CD8-positive, alpha-beta memory T cell (primary cell): Measurements from ENCODE around the gene CBFA2T2. TPM values are rescaled to one million over a fixed set of nuclear protein-coding genes. Genes with fewer than 3 reads are reported as not detected.
"Not testable (repeated sequence)": the region's sequence is repeated elsewhere in the genome, so short reads cannot be mapped to it uniquely, and the experiment has no call there.

Source experiments
- CTCF ChIA-PET: fragments of 350-600 bp; sonication (Branson Sonifier 250); formaldehyde crosslinking; loops from one replicate; lab custom pipeline; 2021; ENCODE audit warnings: antibody characterized with exemption; lab: Charles Lee
- POLR2A ChIA-PET: fragments of 350-600 bp; sonication (Branson Sonifier 250); formaldehyde crosslinking; loops from one replicate; lab custom pipeline; 2021; ENCODE audit warnings: antibody characterized with exemption; lab: Charles Lee
- DNase-seq, 5 donors: peaks; one replicate each; pipeline versions ENCODE4 v3.0.0 to v3.0.0-alpha.2; 2020 to 2022; ENCODE audit warnings: mixed read lengths in 1 of 5
- H3K27ac ChIP-seq: one replicate; pipeline ENCODE4 v1.7.0; 2013; ENCODE audit warnings: low read depth, mild to moderate bottlenecking, low read length, moderate library complexity
- H3K27me3 ChIP-seq: 2 replicates; pipeline ENCODE4 v1.7.0; 2013; ENCODE audit warnings: low read length, mild to moderate bottlenecking; ENCODE audit not compliant: insufficient read depth, poor library complexity, severe bottlenecking
- H3K36me3 ChIP-seq: 2 replicates; pipeline ENCODE4 v1.7.0; 2013; ENCODE audit warnings: mild to moderate bottlenecking, low read length, moderate library complexity; ENCODE audit not compliant: insufficient read depth
- H3K4me1 ChIP-seq: 2 replicates; pipeline ENCODE4 v1.7.0; 2013; ENCODE audit warnings: mild to moderate bottlenecking, low read length, moderate library complexity; ENCODE audit not compliant: insufficient read depth
- H3K4me3 ChIP-seq: 2 replicates; pipeline ENCODE4 v1.7.0; 2013; ENCODE audit warnings: mild to moderate bottlenecking, low read length
- H3K9me3 ChIP-seq: 2 replicates; pipeline ENCODE4 v1.7.0; 2013; ENCODE audit warnings: mild to moderate bottlenecking, low read length
- H3K27ac Mint-ChIP-seq, 8 donors: one replicate each; pipeline ENCODE4 v1.8.0; 2020 to 2021; ENCODE audit warnings: mixed read lengths in 8 of 8, mild to moderate bottlenecking in 6 of 8, inconsistent platforms in 3 of 8, moderate library complexity in 3 of 8
- H3K27me3 Mint-ChIP-seq, 2 donors: one replicate each; pipeline ENCODE4 v1.8.0; 2020 to 2021; ENCODE audit warnings: mixed read lengths in 2 of 2, mild to moderate bottlenecking in 1 of 2, moderate library complexity in 1 of 2
- H3K36me3 Mint-ChIP-seq, 3 donors: one replicate each; pipeline ENCODE4 v1.8.0; 2020 to 2021; ENCODE audit warnings: mixed read lengths in 3 of 3, inconsistent platforms in 1 of 3, mild to moderate bottlenecking in 1 of 3
- H3K4me1 Mint-ChIP-seq, 3 donors: one replicate each; pipeline ENCODE4 v1.8.0; 2020 to 2021; ENCODE audit warnings: mixed read lengths in 3 of 3, inconsistent platforms in 1 of 3, mild to moderate bottlenecking in 1 of 3
- H3K4me3 Mint-ChIP-seq, 7 donors: one replicate each; pipeline ENCODE4 v1.8.0; 2020 to 2021; ENCODE audit warnings: mixed read lengths in 7 of 7, mild to moderate bottlenecking in 6 of 7, moderate library complexity in 4 of 7, inconsistent platforms in 2 of 7
- H3K9me3 Mint-ChIP-seq, 5 donors: one replicate each; pipeline ENCODE4 v1.8.0; 2020 to 2022; ENCODE audit warnings: mixed read lengths in 5 of 5, mild to moderate bottlenecking in 3 of 5, moderate library complexity in 2 of 5, inconsistent platforms in 1 of 5
- polyA plus RNA-seq: library from polyadenylated mRNA; unstranded; fragments of 300-500 nt; fragmentation: Illumina TruSeq; gene quantifications from one replicate; pipeline ENCODE4 v1.2.3, GENCODE V29; 2021
- total RNA-seq, 2 experiments: library from RNA; stranded (reverse); gene quantifications; one replicate each; pipeline ENCODE4 v1.2.3, GENCODE V29; 2021

The CBFA2T2 gene
- total and polyA plus RNA-seq, 3 experiments from 2014 or later = 10.7 to 25.8 (median 11.9) TPM

DNA sequence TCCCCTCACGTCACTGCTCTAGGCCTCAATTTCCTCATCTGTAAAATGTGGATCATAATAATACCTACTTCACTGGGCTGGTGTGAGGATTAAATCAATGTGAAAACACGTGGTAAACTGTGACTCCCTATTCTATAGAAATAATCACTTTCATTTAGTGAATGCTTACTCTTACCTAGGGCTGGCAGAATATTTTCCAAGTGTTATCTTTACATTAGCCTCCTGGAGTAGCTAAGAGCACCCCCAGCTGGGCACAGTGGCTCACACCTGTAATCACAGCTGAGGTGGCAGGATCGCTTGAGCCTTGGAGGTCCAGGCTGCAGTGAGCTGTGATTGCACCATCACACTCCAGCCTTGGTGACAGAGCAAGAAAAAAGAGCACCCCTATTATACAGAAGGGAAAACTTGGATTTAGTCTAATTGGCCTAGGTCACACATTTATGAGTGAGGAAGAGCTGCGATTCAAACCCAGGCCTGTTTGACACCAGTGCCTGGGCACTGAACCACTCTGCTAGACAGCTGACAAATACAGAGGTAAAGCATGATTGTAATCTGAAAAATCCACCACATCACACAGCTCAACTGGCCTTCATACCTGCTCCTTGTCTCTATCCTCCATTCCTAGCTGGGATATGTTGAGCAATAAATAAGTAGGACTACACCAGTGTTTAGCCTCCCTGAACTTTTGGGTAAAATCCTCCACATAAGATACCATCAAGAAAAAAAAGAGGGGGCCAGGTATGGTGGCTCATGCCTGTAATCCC, 44.9 kb upstream of the CBFA2T2 start:
- H3K9me3 Mint-ChIP-seq = peaks cover 0 to 2% (median 0%) of the 10 kb centered on the region in 5 donors
- H3K27ac ChIP-seq = peak overlapping the region; percentile 65
- H3K4me3 ChIP-seq = peak overlapping the region; percentile 87
- peaks cover 19% of the 10 kb centered on the region for H3K4me1 ChIP-seq
- H3K4me1 Mint-ChIP-seq = peaks cover 17 to 26% (median 19%) of the 10 kb centered on the region in 3 donors
- H3K36me3 ChIP-seq = no peaks in the 10 kb centered on the region
- DNase-seq = peak in 2 of 5 donors; percentile 13 to 16
- H3K36me3 Mint-ChIP-seq = peaks cover 0 to 4% (median 1%) of the 10 kb centered on the region in 3 donors
- no peaks in the 10 kb centered on the region for H3K9me3 ChIP-seq
- ChIA-PET CTCF (interaction anchor here (0.7 to 2.5 kb wide), 3 partner anchors 12 to 223 kb away, joined by 3 to 13 read pairs (median 3); partner anchors contain the start of gene ACTL10), POLR2A (interaction anchor here (0.6 to 2.0 kb wide), 9 partner anchors 13 to 692 kb away, joined by 3 to 14 read pairs (median 4); partner anchors contain the start of genes ACTL10, CBFA2T2, CDK5RAP1 and PXMP4)
- peak overlapping the region; percentile 85 to 98 (median 94) for H3K27ac Mint-ChIP-seq
- H3K27me3 Mint-ChIP-seq = peaks cover 0 to 1% of the 10 kb centered on the region in 2 donors
- peak overlapping the region; percentile 89 to 96 (median 93) for H3K4me3 Mint-ChIP-seq
- H3K27me3 ChIP-seq = no peaks in the 10 kb centered on the region

DNA sequence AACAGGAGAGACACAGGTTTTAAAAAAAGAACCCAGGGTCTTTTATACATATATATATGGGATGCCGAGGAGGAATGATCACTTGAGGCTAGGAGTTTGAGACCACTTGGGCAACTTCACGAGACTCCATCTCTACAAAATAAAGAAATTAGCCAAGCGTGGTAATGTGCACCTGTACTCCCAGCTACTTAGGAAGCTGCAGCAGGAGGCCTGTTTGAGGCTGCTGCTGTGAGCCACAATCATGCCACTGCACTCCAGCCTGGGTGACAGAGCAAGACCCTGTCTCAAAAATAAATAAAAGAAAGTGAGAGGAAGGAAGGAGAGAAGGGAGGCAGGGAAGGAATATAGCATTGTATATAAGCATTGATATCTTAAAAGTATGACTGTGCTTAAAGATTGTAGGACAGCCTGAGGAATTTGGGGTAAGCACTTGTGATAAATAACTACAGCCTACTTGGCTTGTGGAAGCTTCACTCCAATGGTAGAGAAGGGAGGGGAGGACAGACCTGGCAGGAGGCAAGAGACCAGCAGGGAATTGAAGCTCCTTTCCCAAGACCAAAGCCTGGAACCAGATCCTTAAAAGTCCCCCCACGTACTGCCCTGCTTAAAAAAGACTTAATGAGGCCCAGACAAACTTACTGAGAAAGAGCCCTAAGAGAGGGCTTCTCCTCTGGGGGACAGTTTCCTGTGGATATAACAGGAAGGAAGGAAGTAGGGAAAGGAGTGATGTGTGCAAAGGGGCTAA, 43.8 kb upstream of the CBFA2T2 start:
- H3K4me1 Mint-ChIP-seq = peaks cover 17 to 26% (median 19%) of the 10 kb centered on the region in 3 donors
- H3K4me3 ChIP-seq = no peak overlapping the region
- POLR2A ChIA-PET = no interaction called here

DNA sequence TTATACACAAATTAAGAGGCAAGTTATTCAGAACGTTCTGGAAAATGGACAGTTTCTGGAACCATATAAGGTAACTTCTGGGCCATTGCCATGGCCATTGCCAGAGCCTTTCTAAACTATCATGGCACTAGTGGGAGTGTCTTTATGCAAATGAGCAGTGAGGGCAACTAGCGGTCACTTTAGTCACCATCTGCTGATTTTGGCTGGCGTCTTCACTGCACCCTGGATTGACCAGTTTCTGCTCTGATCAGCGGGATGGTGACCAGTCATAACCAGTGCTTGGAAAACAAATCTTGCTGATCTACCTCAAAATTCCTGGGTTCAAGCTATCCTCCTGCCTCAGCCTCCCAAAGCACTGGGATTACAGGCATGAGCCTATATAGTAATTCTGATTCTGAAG, 39.0 kb upstream of the CBFA2T2 start:
- CTCF ChIA-PET = no interaction called here

More for the DNA sequence above, 43.8 kb upstream of the CBFA2T2 start:
- no peak for DNase-seq
- peak overlapping the region in 2 of 7 donors; percentile 23 to 57 for H3K4me3 Mint-ChIP-seq
- peaks cover 0 to 2% (median 0%) of the 10 kb centered on the region in 5 donors for H3K9me3 Mint-ChIP-seq
- H3K36me3 Mint-ChIP-seq = peaks cover 0 to 4% (median 1%) of the 10 kb centered on the region in 3 donors
- no peaks in the 10 kb centered on the region for H3K36me3 ChIP-seq
- H3K4me1 ChIP-seq = peaks cover 19% of the 10 kb centered on the region
- CTCF ChIA-PET = interaction anchor here (1.4 to 2.5 kb wide), 2 partner anchors 221 to 287 kb away, joined by 3 to 13 read pairs; partner anchors contain the start of gene ACTL10
- peaks cover 0 to 3% of the 10 kb centered on the region in 2 donors for H3K27me3 Mint-ChIP-seq
- no peaks in the 10 kb centered on the region for H3K27me3 ChIP-seq
- peak overlapping the region in 3 of 8 donors; percentile 19 to 79 (median 28) for H3K27ac Mint-ChIP-seq
- H3K9me3 ChIP-seq = no peaks in the 10 kb centered on the region
- H3K27ac ChIP-seq = no peak overlapping the region

DNA sequence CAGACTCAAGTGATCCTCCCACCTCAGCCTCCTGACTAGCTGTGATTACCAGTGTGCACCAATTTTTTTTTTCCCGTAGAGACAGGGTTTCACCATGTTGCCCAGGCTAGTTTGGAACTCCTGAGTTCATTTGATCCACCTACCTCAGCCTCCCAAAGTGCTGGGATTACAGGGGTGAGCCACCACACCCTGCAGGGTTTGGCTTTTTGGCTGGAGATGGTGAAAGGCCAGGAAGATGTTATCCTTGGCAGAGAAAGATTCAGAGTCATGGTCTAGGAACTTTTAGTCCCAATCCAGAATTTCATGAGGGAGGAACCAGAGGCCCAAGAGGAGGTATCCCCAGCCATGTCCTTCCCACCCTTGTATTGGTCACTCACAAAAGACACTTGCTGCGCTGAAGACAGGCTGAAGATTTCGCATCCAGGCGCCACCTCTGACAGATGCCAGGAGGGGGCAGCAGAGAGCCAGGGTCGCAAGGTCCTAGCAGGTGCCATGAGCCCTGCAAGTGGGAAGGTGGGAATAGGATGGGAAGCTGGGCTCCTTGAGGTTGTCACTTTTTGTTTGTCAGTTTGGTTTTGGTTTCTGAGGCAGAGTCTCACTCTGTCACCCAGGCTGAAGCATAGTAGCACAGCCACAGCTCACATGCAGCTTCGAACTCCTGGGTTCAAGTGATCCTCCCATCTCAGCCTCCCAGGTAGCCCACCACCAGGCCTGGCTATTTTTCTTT, 32.8 kb upstream of the CBFA2T2 start:
- not testable (repeated sequence) for H3K9me3 Mint-ChIP-seq, H3K4me1 ChIP-seq, H3K9me3 ChIP-seq, H3K27ac ChIP-seq, H3K4me3 ChIP-seq, H3K36me3 Mint-ChIP-seq, H3K36me3 ChIP-seq, H3K4me3 Mint-ChIP-seq, H3K27me3 ChIP-seq, H3K4me1 Mint-ChIP-seq, H3K27ac Mint-ChIP-seq, H3K27me3 Mint-ChIP-seq
- DNase-seq = peak; percentile 67 to 85 (median 75)
- ChIA-PET CTCF (interaction anchor here (0.7 to 2.5 kb wide), 15 partner anchors 12 to 223 kb away, joined by 3 to 52 read pairs (median 3); partner anchors contain the start of gene ACTL10), POLR2A (interaction anchor here (0.7 kb wide), 1 partner anchor 196 kb away, joined by 4 read pairs; no protein-coding TSS in a partner anchor)

More for the DNA sequence above, 39.0 kb upstream of the CBFA2T2 start:
- no peaks in the 10 kb centered on the region for H3K4me1 ChIP-seq
- Mint-ChIP-seq H3K4me1 (no peaks in the 10 kb centered on the region), H3K9me3 (peaks cover 0 to 2% (median 0%) of the 10 kb centered on the region in 5 donors), H3K36me3 (peaks cover 0 to 1% (median 0%) of the 10 kb centered on the region in 3 donors), H3K4me3 (no peak overlapping the region), H3K27ac (no peak overlapping the region), H3K27me3 (peaks cover 0 to 3% of the 10 kb centered on the region in 2 donors)
- H3K9me3 ChIP-seq = no peaks in the 10 kb centered on the region
- POLR2A ChIA-PET = no interaction called here
- H3K4me3 ChIP-seq = no peak overlapping the region
- no peak for DNase-seq
- H3K27me3 ChIP-seq = no peaks in the 10 kb centered on the region
- H3K27ac ChIP-seq = no peak overlapping the region
- no peaks in the 10 kb centered on the region for H3K36me3 ChIP-seq

DNA sequence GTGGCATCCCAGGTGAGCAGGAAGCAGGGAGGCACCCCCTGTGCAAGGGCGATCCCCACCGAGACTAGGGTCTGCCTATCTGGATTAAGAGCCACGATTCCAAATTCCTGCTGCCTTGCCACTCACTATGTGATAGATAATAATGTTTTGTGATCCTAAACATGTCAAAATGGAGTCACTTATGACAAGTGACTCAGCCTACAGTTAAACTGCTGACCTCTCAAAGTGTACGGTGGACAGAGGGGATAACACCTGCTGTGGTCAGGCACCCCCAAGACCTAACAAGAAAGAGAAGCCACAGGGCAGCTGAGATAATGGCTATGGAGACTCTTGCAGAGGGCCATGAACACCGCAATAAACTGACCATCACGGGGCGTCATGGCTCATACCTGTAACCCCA, 30.3 kb upstream of the CBFA2T2 start:
- DNase-seq = no peak
- Mint-ChIP-seq H3K27ac (peak overlapping the region in 1 of 8 donors; percentile 41), H3K27me3 (no peaks in the 10 kb centered on the region), H3K9me3 (no peaks in the 10 kb centered on the region), H3K4me1 (no peaks in the 10 kb centered on the region), H3K36me3 (no peaks in the 10 kb centered on the region), H3K4me3 (no peak overlapping the region)
- CTCF ChIA-PET = interaction anchor here (1.0 to 1.2 kb wide), 2 partner anchors 207 to 208 kb away, joined by 3 read pairs; partner anchors contain the start of gene ACTL10
- Histone ChIP-seq H3K27ac (no peak overlapping the region), H3K4me1 (no peaks in the 10 kb centered on the region), H3K9me3 (no peaks in the 10 kb centered on the region), H3K36me3 (no peaks in the 10 kb centered on the region), H3K27me3 (no peaks in the 10 kb centered on the region), H3K4me3 (no peak overlapping the region)
- POLR2A ChIA-PET = no interaction called here

DNA sequence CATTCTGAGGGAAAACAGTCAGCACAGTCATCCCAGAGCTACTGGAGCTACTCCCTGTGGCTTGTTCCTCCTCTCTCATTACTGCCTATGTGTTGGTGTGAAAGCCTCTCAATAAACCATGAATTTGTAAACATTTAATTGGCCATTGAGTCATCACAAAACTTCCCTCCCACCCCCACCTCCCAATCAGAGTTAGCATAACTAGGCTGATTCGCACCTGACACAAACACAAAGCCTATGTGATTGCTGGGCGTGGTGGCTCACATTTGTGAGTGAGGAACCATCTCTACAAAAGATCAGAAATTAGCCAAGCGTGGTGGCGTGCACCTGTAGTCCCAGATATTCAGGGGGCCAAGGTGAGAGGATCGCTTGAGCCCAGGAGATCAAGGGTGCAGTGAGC, 29.2 kb upstream of the CBFA2T2 start:
- no peaks in the 10 kb centered on the region for H3K9me3 Mint-ChIP-seq
- no peak for DNase-seq
- H3K36me3 ChIP-seq = no peaks in the 10 kb centered on the region
- CTCF ChIA-PET = interaction anchor here (1.0 to 1.2 kb wide), 2 partner anchors 206 to 207 kb away, joined by 3 read pairs; partner anchors contain the start of gene ACTL10
- POLR2A ChIA-PET = interaction anchor here (0.6 kb wide), 2 partner anchors 29 to 206 kb away, joined by 3 read pairs; partner anchors contain the start of genes ACTL10 and CBFA2T2
- no peaks in the 10 kb centered on the region for H3K4me1 ChIP-seq
- no peaks in the 10 kb centered on the region for H3K27me3 Mint-ChIP-seq
- no peaks in the 10 kb centered on the region for H3K36me3 Mint-ChIP-seq
- H3K9me3 ChIP-seq = no peaks in the 10 kb centered on the region
- H3K4me3 ChIP-seq = no peak overlapping the region
- H3K27me3 ChIP-seq = no peaks in the 10 kb centered on the region
- no peak overlapping the region for H3K27ac Mint-ChIP-seq
- no peaks in the 10 kb centered on the region for H3K4me1 Mint-ChIP-seq
- H3K27ac ChIP-seq = no peak overlapping the region
- no peak overlapping the region for H3K4me3 Mint-ChIP-seq

DNA sequence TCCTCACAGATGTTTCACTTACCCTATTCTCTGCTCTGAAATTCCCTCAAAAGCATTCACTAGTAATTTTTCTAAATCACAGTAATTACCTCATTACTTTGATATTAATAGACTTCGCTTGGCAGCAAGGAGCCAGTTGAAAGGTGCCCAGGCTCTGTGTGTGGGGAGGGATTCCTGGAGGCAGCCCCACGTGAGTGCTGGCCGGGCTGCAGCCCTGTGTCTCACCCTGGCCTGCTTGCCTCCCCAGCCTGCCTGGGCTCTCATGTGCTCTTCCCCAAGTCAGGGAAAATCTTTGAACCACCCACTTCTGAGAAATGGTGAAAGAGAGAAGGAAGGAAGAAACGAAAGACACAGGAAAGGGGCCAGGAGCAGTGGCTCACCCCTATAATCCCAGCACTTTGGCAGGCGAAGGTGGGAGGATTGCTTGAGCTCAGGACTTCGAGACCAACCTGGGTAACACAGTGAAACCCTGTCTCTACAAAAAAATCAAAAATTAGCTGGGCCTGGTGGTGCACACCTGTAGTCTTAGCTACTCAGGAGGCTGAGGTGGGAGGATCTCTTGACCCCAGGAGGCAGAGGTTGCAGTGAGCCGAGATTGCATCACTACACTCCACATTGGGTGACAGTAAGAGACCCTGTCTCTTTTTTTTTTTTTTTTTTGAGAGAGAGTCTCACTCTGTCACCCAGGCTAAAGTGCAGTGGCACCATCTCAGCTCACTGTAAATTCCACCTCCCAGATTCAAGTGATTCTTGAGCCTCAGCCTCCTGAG, 26.4 kb upstream of the CBFA2T2 start:
- no peak overlapping the region for H3K4me3 Mint-ChIP-seq
- Histone ChIP-seq H3K4me3 (no peak overlapping the region), H3K27me3 (no peaks in the 10 kb centered on the region), H3K36me3 (no peaks in the 10 kb centered on the region), H3K27ac (no peak overlapping the region), H3K4me1 (no peaks in the 10 kb centered on the region), H3K9me3 (no peaks in the 10 kb centered on the region)
- ChIA-PET CTCF (no interaction called here), POLR2A (no interaction called here)
- no peaks in the 10 kb centered on the region for H3K36me3 Mint-ChIP-seq
- H3K27ac Mint-ChIP-seq = peak overlapping the region in 1 of 8 donors; percentile 93
- no peaks in the 10 kb centered on the region for H3K4me1 Mint-ChIP-seq
- no peak for DNase-seq
- H3K9me3 Mint-ChIP-seq = no peaks in the 10 kb centered on the region
- no peaks in the 10 kb centered on the region for H3K27me3 Mint-ChIP-seq
